ENCODE measurements around the gene SARS2.
"Not testable (repeated sequence)": the region's sequence is repeated elsewhere in the genome, so short reads cannot be mapped to it uniquely, and the experiment has no call there.

SARS2 gene

DNA sequence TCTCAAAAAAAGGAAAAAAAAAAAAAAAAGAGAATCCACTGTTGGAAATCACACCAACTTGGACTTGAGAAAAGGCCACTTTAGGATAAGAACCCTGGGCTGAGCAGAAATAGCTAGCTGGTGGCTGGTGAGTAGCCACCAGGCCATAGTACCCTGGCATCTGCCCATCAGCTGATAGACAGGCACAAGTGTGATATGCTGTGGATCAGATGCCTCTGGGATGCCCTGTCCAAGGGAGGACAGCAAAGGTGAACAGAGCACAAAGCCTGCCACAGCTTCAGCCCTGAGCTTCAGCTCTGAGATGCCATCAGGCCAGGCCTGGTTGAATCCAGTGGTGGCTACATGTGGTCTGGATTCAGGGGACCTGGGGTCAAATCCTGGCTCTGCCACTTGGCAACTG lies 39.9 kb downstream of the SARS2 start:
- DNase-seq, result no peak

DNA sequence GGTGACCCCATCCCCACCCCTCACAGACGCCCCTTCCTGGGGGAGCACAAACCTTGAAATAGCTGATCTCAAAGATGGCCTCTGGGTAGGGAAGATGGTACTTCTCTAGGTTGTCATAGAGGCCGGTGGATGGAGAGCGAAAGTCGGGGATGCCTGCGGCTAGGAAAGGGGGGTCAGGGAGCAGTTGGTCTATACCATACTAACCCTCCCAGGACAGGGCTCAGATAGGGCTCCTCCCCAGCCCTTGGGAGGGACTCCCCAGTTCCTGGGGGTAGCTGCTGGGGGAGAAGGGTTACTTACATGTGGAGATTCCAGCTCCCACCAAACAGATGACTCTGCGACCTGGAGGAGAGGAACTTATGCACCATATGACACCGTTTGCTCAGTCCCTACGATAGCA lies 40.8 kb downstream of the SARS2 start:
- no peak for DNase-seq

- DNase-seq, result no peak
Measured at GRCh38 chr19:38888876-38889275, 41.7 kb downstream of the SARS2 start.

- DNase-seq, result not testable (repeated sequence)
Measured at GRCh38 chr19:38884691-38885090, 45.9 kb downstream of the SARS2 start.

GRCh38 chr19:38883286-38883685 lies 47.3 kb downstream of the SARS2 start:
- DNase-seq, result no peak

DNA sequence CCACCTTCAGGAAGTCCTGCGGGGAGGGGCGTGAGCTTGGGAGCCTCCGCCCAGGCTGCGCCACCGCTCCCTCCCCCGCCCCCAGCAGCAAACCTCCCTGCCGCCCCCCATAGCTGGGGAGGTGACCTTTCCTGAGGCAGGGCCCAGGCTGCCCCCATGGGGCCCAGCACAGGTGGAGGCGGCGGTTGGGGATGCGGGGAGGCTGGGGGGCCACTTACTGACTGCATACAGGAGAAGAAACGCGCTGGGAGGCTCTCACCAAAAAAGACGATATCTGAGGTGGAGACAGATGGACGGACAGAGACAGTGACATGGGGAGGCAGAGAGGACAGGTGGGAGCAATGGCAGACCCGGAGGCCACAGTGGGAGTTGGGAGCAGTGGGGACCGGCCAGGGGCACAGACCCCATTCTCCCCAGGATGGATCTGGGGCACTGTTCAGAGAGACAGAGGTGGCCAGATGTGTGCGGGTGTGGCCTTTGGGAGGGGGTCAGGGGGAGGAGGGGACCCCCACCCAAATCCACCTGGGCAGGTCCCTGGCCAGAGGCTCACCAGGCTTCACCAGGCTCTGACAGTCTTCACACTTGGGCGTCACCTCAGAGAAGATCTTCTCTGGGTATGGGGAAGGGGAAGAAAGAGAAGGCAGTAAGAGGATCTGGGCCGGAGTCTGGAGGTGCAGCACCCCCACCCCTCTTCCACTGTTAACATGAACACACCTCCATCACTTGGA lies 49.5 kb downstream of the SARS2 start:
- no peak for DNase-seq

DNA sequence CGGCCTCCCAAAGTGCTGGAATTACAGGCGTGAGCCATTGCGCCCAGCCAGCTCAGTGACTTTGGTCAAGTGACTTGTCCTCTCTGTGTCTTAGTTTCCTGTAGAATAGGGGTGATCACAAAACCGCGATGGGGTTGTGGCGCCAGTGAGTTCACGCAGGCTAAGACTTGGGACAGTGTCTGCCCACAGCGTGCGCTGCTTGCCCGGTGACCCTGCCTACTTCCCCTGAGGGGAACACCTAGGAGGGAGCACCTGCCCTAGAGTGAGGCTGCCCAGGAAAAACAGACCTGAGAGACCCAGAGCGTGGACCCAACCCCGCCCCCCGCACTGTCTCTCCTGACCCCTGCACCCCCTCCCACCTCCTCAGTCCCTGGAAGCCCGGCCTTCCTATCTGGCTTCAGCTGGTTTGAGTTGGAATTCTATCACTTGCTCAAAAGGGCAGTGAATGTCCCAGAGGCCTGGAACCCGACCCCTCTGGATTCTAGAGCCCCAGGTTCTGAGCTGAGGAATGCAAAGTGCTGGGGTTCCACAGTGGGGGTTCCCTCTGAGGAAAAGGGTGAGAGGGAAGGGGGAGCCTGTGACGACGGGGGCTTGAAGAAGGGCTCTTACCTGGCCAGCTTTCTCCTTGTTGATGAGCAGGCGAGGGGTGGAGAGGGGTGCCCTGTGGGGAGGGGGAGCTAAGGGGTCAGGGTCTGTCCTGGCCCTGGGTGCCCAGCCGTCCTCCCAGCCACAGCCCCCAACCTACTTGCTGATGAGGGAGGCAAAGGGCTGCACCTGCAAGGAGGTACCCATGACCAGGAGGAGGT lies 50.3 kb downstream of the SARS2 start:
- DNase-seq, result no peak

DNA sequence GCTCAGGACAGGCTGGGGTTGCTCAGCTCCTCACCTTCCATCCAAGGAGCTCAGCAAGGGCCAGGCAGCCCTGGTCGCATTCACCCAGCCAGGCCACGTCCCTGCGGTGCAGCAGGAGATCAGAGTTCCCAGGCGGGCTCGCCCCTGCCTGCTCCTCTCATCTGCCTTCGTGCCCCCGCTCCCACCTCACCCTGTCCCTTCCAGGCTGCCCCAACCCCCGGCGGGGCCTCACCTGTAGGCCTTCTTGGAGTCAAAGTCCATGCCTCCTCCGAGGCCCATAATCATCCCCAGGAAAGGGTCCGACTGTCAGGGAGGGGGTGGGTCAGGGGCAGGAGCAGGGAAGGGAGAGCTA lies 51.2 kb downstream of the SARS2 start:
- DNase-seq, result no peak

DNA sequence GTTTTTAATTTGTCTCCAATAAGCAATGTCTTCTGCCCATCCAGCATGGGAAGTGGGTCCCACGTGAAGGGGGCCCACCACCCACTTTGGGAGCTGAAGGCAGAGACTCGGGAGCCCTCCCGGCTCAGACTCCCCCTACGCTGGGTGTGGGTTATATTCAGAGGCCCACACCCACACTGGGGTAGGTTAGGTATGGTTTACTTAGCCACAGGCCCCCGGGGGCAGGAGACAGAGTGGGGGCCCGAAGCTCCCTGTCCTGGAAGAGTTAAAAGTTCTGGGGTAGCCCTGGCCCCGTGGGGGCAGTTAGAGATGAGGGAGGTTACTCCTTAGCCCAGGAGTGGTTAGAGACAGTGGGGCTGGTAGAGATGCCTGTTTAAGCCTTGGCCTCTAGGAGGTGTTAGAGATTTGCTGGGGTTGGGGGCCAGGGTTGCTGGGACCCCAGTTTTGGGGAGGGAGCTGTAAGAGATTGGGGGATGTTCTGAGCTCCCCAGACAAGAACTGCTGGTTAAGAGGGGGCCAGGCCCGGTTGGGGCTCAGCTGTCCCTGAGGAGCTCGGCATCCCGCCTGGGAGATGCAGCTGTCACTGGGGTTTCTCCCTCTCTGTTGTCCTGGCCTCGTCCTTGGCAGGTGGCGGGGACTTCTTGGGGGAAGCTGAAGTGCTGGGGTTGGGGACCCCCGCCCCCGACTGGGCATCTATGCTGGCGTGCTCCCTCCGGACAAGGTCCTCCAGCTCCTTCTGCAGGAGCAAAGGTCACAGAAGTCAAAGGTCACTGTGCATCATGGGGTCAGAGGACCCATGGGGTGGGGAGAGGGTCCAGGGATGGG lies 51.8 kb downstream of the SARS2 start:
- no peak for DNase-seq

GRCh38 chr19:38877781-38878574 lies 52.6 kb downstream of the SARS2 start, which contains the start of gene RINL:
Gene RINL (minus strand): TSS chr19:38878275. CDS start chr19:38876742, 1,533 bp downstream.
- DNase-seq, result peak; percentile 79

GRCh38 chr19:38875656-38876395 lies 54.7 kb downstream of the SARS2 start:
- DNase-seq, result no peak

DNA sequence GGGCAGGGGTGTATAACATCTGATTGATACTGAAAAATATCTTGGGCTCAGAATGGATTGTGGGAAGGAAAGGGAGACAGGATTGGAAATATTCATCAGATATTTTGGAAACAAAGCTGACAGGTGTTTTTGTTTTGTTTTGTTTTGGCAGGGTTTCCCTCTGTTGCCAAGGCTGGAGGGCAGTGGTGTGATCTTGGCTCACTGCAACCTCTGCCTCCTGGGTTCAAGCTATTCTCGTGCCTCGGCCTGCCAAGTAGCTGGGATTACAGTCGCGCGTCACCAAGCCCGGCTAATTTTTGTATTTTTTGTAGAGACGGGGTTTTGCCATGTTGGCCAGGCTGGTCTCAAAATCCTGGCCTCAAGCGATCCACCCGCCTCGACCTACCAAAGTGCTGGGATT lies 57.2 kb downstream of the SARS2 start:
- DNase-seq, result not testable (repeated sequence)

DNA sequence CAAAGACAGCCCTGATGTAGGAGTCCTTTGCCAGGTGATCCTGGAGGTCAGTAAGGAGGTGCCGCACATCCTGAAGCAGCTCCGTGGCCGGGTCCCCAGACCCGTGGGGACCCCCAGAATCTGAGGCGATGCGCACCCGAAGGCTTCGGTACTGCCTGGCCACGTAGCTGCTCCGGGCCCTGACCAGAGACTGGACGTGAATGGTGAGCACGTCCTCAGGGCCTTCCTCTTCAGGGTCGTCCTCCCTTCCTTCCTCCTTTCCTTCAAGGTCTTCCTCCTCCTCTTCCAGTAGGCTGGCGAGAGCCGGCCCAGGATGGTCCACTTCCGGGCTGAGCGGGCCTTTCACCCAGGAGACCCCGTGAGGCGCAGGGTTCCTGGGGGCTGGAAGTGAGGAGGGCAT lies 60.0 kb downstream of the SARS2 start:
- DNase-seq, result no peak

GRCh38 chr19:38869836-38870607 lies 60.5 kb downstream of the SARS2 start:
- no peak for DNase-seq

DNA sequence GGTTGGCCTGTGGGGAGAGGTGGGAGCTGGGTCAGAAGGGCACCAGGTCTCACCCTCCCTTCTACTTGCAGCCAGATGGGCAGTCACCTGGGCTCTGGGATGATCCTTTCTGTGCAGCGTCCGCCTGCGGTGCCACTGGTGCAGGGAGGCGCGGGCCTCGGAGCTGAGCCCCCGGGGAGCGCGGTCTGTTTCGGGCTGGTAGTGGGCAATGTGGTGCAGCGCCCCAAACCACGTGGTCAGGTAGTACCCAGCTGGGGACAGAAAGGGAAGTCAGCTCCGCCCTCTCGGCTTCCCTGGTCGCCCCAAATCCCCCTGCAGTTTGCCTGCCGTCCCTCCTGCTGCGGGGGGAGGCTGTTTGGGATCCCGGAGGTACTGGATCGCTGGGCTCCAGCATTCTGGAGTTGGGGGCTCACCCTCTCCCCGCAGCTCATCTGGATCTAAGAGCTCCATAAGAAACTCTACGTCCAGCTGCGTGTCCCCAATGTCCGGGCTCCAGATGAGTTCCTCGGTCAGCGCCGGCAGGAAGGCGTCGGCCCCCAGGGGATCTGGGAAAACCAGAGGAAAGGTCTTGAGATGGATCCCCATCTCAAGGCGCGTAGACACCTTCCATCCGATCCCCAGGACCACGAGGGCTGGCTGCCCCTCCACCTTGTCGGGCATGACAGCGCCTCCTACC lies 61.3 kb downstream of the SARS2 start:
- no peak for DNase-seq

GRCh38 chr19:38868551-38868950 lies 62.0 kb downstream of the SARS2 start:
- DNase-seq, result no peak

GRCh38 chr19:38867171-38867780 lies 63.3 kb downstream of the SARS2 start:
- no peak for DNase-seq
